H1 (cell line): ENCODE data around the gene MRPS26. TPM values are rescaled to one million over a fixed set of nuclear protein-coding genes. Genes with fewer than 3 reads are reported as not detected.

Source experiments
- CTCF ChIA-PET: fragments of 300-600 bp; sonication (Branson Sonifier 250); formaldehyde crosslinking; loops from one replicate; lab custom pipeline; 2021; ENCODE audit not compliant: partially characterized antibody; lab: Charles Lee
- POLR2A ChIA-PET: fragments of 300-600 bp; sonication (Branson Sonifier 250); formaldehyde crosslinking; loops from one replicate; lab custom pipeline; 2021; ENCODE audit warnings: inconsistent platforms; ENCODE audit not compliant: partially characterized antibody; lab: Charles Lee
- DNase-seq, 2 experiments: peaks; one replicate each; pipeline versions ENCODE4 v3.0.0 to v3.0.0-alpha.2; 2010 to 2022; ENCODE audit warnings: low spot score in 2 of 2, low read depth in 1 of 2, mixed read lengths in 1 of 2
- FAIRE-seq: peaks from 2 replicates; lab custom pipeline; 2011; peaks lifted over from hg19 to GRCh38; lab: Jason Lieb, UNC
- H2AFZ ChIP-seq: 2 replicates; pipeline ENCODE4 v1.8.1; 2012; ENCODE audit warnings: low read length, inconsistent platforms
- H2AK5ac ChIP-seq: 2 replicates; pipeline ENCODE4 v1.6.1; 2013; ENCODE audit warnings: low read depth, low read length
- H2BK120ac ChIP-seq: replicated peaks from 2 replicates; pipeline ENCODE3; 2013; ENCODE audit warnings: low read depth, low read length, inconsistent platforms
- H2BK12ac ChIP-seq: 2 replicates; pipeline ENCODE4 v1.6.1; 2013; ENCODE audit warnings: low read depth, low read length
- H2BK15ac ChIP-seq: 2 replicates; pipeline ENCODE4 v1.6.1; 2013; ENCODE audit warnings: low read length
- H2BK20ac ChIP-seq: 2 replicates; pipeline ENCODE4 v1.6.1; 2013; ENCODE audit warnings: low read length
- H2BK5ac ChIP-seq: 2 replicates; pipeline ENCODE4 v1.6.1; 2013; ENCODE audit warnings: low read depth, low read length
- H3K14ac ChIP-seq: 2 replicates; pipeline ENCODE4 v1.6.1; 2013; ENCODE audit warnings: inconsistent platforms; ENCODE audit not compliant: insufficient read length
- H3K18ac ChIP-seq: 2 replicates; pipeline ENCODE4 v1.6.1; 2013; ENCODE audit warnings: low read length; ENCODE audit errors: extremely low read depth
- H3K23ac ChIP-seq: 2 replicates; pipeline ENCODE4 v1.6.1; 2013; ENCODE audit warnings: inconsistent platforms; ENCODE audit not compliant: insufficient read length
- H3K23me2 ChIP-seq: 2 replicates; pipeline ENCODE4 v1.6.1; 2013; ENCODE audit warnings: low read depth, low read length
- H3K27ac ChIP-seq: 2 replicates; pipeline ENCODE4 v1.6.1; 2011; ENCODE audit warnings: low read depth, low read length, inconsistent platforms
- H3K27me3 ChIP-seq, 4 experiments: replicated peaks in 1 of 4; 1 replicate in 1 of 4; 2 replicates in 3 of 4; pipeline versions ENCODE4 v1.6.1 to v1.8.1; 2011 to 2013; ENCODE audit warnings: low read length in 3 of 4, mild to moderate bottlenecking in 3 of 4, inconsistent platforms in 2 of 4, mixed read lengths in 2 of 4, moderate library complexity in 1 of 4; ENCODE audit not compliant: control insufficient read depth in 3 of 4, insufficient read depth in 3 of 4; ENCODE audit errors: extremely low read depth in 1 of 4
- H3K36me3 ChIP-seq, 4 experiments: 2 replicates each; pipeline versions ENCODE4 v1.6.1 to v1.8.1; 2011 to 2013; ENCODE audit warnings: mild to moderate bottlenecking in 4 of 4, low read length in 3 of 4, moderate library complexity in 2 of 4, control low read depth in 1 of 4, inconsistent platforms in 1 of 4; ENCODE audit not compliant: insufficient read depth in 4 of 4, control insufficient read depth in 2 of 4
- H3K4ac ChIP-seq: replicated peaks from 2 replicates; pipeline ENCODE3; 2013; ENCODE audit warnings: low read length, low read depth, mixed read lengths, inconsistent platforms; ENCODE audit not compliant: insufficient read length
- H3K4me1 ChIP-seq, 4 experiments: replicated peaks in 1 of 4; 1 replicate in 1 of 4; 2 replicates in 3 of 4; pipeline versions ENCODE4 v1.6.1 to v1.8.1; 2011 to 2013; ENCODE audit warnings: low read length in 3 of 4, inconsistent platforms in 2 of 4, mixed read lengths in 1 of 4; ENCODE audit not compliant: insufficient read depth in 4 of 4, control insufficient read depth in 3 of 4
- H3K4me2 ChIP-seq, 2 experiments: 2 replicates each; pipeline versions ENCODE4 v1.6.1 to v1.8.1; 2011 to 2013; ENCODE audit warnings: low read depth in 2 of 2, low read length in 2 of 2, control low read depth in 1 of 2, inconsistent platforms in 1 of 2, mild to moderate bottlenecking in 1 of 2; ENCODE audit not compliant: insufficient read depth in 1 of 2
- H3K4me3 ChIP-seq, 4 experiments: fragments of 200-600, 300-600 bp in 1 of 4; sonication (generic), shearing (Covaris generic), sonication (Bioruptor Twin) in 1 of 4; 2 replicates each; pipeline versions ENCODE4 v1.5.1 to v1.8.1; 2011 to 2016; ENCODE audit warnings: low read length in 4 of 4, low read depth in 3 of 4, control low read depth in 2 of 4, inconsistent platforms in 2 of 4, mild to moderate bottlenecking in 2 of 4, mixed read lengths in 1 of 4, moderate library complexity in 1 of 4; ENCODE audit not compliant: insufficient read depth in 2 of 4; ENCODE audit errors: extremely low read depth in 1 of 4
- H3K56ac ChIP-seq: replicated peaks from 2 replicates; pipeline ENCODE3; 2013; ENCODE audit warnings: low read depth, mild to moderate bottlenecking, mixed read lengths, low read length, inconsistent platforms; ENCODE audit not compliant: insufficient read length
- H3K79me1 ChIP-seq: 2 replicates; pipeline ENCODE4 v1.6.1; 2013; ENCODE audit warnings: low read depth, low read length, control low read depth
- H3K79me2 ChIP-seq, 2 experiments: 2 replicates each; pipeline versions ENCODE4 v1.6.1 to v1.8.1; 2012 to 2013; ENCODE audit warnings: low read length in 2 of 2, mild to moderate bottlenecking in 2 of 2, inconsistent platforms in 1 of 2; ENCODE audit not compliant: insufficient read depth in 2 of 2, control insufficient read depth in 1 of 2
- H3K9ac ChIP-seq, 4 experiments: replicated peaks in 1 of 4; 1 replicate in 1 of 4; 2 replicates in 3 of 4; pipeline versions ENCODE4 v1.6.1 to v1.8.1; 2011 to 2013; ENCODE audit warnings: low read depth in 3 of 4, low read length in 3 of 4, control low read depth in 2 of 4, mild to moderate bottlenecking in 2 of 4, moderate library complexity in 2 of 4, inconsistent platforms in 1 of 4; ENCODE audit errors: extremely low read depth in 1 of 4
- H3K9me3 ChIP-seq, 2 experiments: 2 replicates each; pipeline versions ENCODE4 v1.6.1 to v1.8.1; 2012 to 2013; ENCODE audit warnings: mild to moderate bottlenecking in 2 of 2, moderate library complexity in 2 of 2, control low read depth in 1 of 2, inconsistent platforms in 1 of 2, low read depth in 1 of 2, low read length in 1 of 2, mixed read lengths in 1 of 2; ENCODE audit not compliant: insufficient read depth in 2 of 2
- H4K20me1 ChIP-seq, 2 experiments: replicated peaks in 1 of 2; 2 replicates each; pipeline versions ENCODE3 to v1.8.1; 2011 to 2013; ENCODE audit warnings: inconsistent platforms in 2 of 2, low read length in 2 of 2, mild to moderate bottlenecking in 1 of 2; ENCODE audit not compliant: insufficient read depth in 2 of 2, control insufficient read depth in 1 of 2
- H4K5ac ChIP-seq: 2 replicates; pipeline ENCODE4 v1.6.1; 2013; ENCODE audit warnings: low read length, low read depth, mixed read lengths, inconsistent platforms; ENCODE audit not compliant: insufficient read length
- H4K8ac ChIP-seq: 2 replicates; pipeline ENCODE4 v1.8.0; 2013; ENCODE audit warnings: mild to moderate bottlenecking, moderate library complexity, low read length, inconsistent platforms; ENCODE audit not compliant: insufficient read depth; ENCODE audit errors: extremely low read depth
- H4K91ac ChIP-seq: replicated peaks from 2 replicates; pipeline ENCODE3; 2013; ENCODE audit warnings: low read length, mixed read lengths, inconsistent platforms; ENCODE audit not compliant: insufficient read length
- ASH2L ChIP-seq: fragments of 200-600, 300-600 bp; sonication (generic); IDR thresholded peaks from one replicate; pipeline ENCODE4 v1.7.1; 2017; ENCODE audit warnings: low read length
- BCL11A ChIP-seq, 2 experiments: IDR thresholded peaks; one replicate each; pipeline ENCODE4 v1.6.1; 2011; ENCODE audit warnings: low read depth in 2 of 2, low read length in 2 of 2, mild to moderate bottlenecking in 2 of 2
- CBX8 ChIP-seq: fragments of 300-800, 300-1000 bp; sonication (generic); IDR thresholded peaks from 2 replicates; pipeline ENCODE4 v1.7.1; 2016; ENCODE audit warnings: low read depth, low read length, borderline replicate concordance
- CHD2 ChIP-seq: IDR thresholded peaks from 2 replicates; pipeline ENCODE4 v1.6.1; 2012; ENCODE audit warnings: low read length, improper control_type of control experiment
- EGR1 ChIP-seq: IDR thresholded peaks from 2 replicates; pipeline ENCODE4 v1.6.1; 2011; ENCODE audit warnings: low read depth, low read length, borderline replicate concordance
- GABPA ChIP-seq: IDR thresholded peaks from 2 replicates; pipeline ENCODE4 v1.6.1; 2011; ENCODE audit warnings: mild to moderate bottlenecking, low read length, moderate library complexity, borderline replicate concordance; ENCODE audit not compliant: insufficient read depth
- HDAC6 ChIP-seq: IDR thresholded peaks from one replicate; pipeline ENCODE4 v1.7.1; 2012; ENCODE audit warnings: low read depth, mild to moderate bottlenecking, inconsistent platforms, low read length, moderate library complexity
- TAF1 ChIP-seq: IDR thresholded peaks from 2 replicates; pipeline ENCODE4 v1.6.1; 2011; ENCODE audit warnings: mild to moderate bottlenecking, low read depth, low read length
- WGBS, 2 experiments: shearing (Covaris generic) in 1 of 2; methylation state at CpG; one replicate each; pipeline versions ENCODE4 v1.1.6 to v1.1.7; 2013 to 2015; ENCODE audit warnings: low lambda C conversion rate in 2 of 2, mixed read lengths in 2 of 2, inconsistent platforms in 1 of 2, low coverage in 1 of 2, missing lambda C conversion rate in 1 of 2; ENCODE audit not compliant: insufficient replicate concordance in 2 of 2, insufficient coverage in 1 of 2, insufficient read length in 1 of 2; ENCODE audit errors: extremely low coverage in 1 of 2, missing lambda C conversion rate in 1 of 2; 5-methylcytosine and 5-hydroxymethylcytosine counted together
- long read RNA-seq, 2 experiments: library from RNA in 1 of 2; library from capped mRNA in 1 of 2; stranded (forward); transcript quantifications; one replicate each; pipeline ENCODE4 v2.0.0, GENCODE V29; 2021; ENCODE audit warnings: inconsistent platforms in 1 of 2
- polyA minus RNA-seq, 3 experiments: library from RNA; depleted of rRNA, polyadenylated mRNA; stranded (reverse); fragments of >200 nt; gene quantifications; 1 replicate in 2 of 3; 2 replicates in 1 of 3; pipeline ENCODE4 v1.2.3, GENCODE V29; 2011
- polyA plus RNA-seq, 7 experiments: library from polyadenylated mRNA; depleted of rRNA in 3 of 7; stranded (reverse) in 5 of 7; unstranded in 2 of 7; fragments of >200 nt in 5 of 7; fragments of 200-250 nt in 2 of 7; gene quantifications; 1 replicate in 5 of 7; 2 replicates in 1 of 7; 4 replicates in 1 of 7; pipeline versions ENCODE4 v1.2.1 to v1.2.3, GENCODE V29; 2011 to 2013; ENCODE audit warnings: missing spikeins in 2 of 7, mixed read lengths in 2 of 7
- total RNA-seq: library from RNA; stranded (reverse); fragmentation: NEBNext Ultra II Directional; extraction: Animal tissue kit (Norgen Biotek cat#: 25700); gene quantifications from 2 replicates; pipeline ENCODE4 v1.2.1, GENCODE V29; 2021

MRPS26 gene
- total RNA-seq (100 and 103 TPM in 2 replicates), polyA plus RNA-seq (2011; rRNA removed) (83.6 and 99.2 TPM in 2 replicates), polyA minus RNA-seq (2011; rRNA and poly(A)+ RNA removed) (17.6 and 27.5 TPM in 2 replicates)
- 125 TPM for polyA plus RNA-seq (2011; cell fraction: cytosol; rRNA removed)
- polyA plus RNA-seq (2011; cell fraction: nucleus; rRNA removed): 95.7 TPM
- polyA plus RNA-seq (2012, experiment 1 of 2): 81.4 to 116 TPM (median 109 TPM) in 4 replicates
- 82.9 TPM for polyA plus RNA-seq (2012, experiment 2 of 2)
- 62.7 TPM for polyA plus RNA-seq (2013, experiment 1 of 2)
- 62.2 TPM for polyA plus RNA-seq (2013, experiment 2 of 2)
- 38.5 TPM for polyA minus RNA-seq (2011; cell fraction: cytosol; rRNA and poly(A)+ RNA removed)
- 29.2 TPM for polyA minus RNA-seq (2011; cell fraction: nucleus; rRNA and poly(A)+ RNA removed)
- long read RNA-seq, experiment 1, transcript MRPS26-201 (4 exons, 1,127 nt): major isoform, 9 of 72 reads
- long read RNA-seq, experiment 1, partial matches to known transcripts: 40 of 72 reads
- long read RNA-seq, experiment 1, other reads (novel, unspliced or antisense): 23 of 72 reads
- long read RNA-seq, experiment 2, partial matches to known transcripts: 5 of 5 reads
- long read RNA-seq, experiment 2, other reads (novel, unspliced or antisense): 0 of 5 reads

- H3K14ac ChIP-seq: no peak within 1 kb of the TSS
- no peak for FAIRE-seq
- peak; percentile 63 to 92 for DNase-seq
- no peak within 1 kb of the TSS for H2AK5ac ChIP-seq
- H3K4me1 ChIP-seq: peaks cover 2 to 12% (median 9%) of the 10 kb centered on the region in 4 experiments; a peak in 6 of 7 replicates
- peak within 1 kb of the TSS; percentile 64 to 91 (median 82) for H3K9ac ChIP-seq
- peak within 1 kb of the TSS; percentile 13; the same call in 1 of the 2 replicates for H2AFZ ChIP-seq
- H3K36me3 ChIP-seq: peaks cover 9 to 23% (median 21%) of the 10 kb centered on the region in 4 experiments; a peak in 7 of 8 replicates
- H2BK120ac ChIP-seq: peak within 1 kb of the TSS; percentile 19
- H3K4me2 ChIP-seq: peak within 1 kb of the TSS; percentile 68 to 78
- H2BK5ac ChIP-seq: peak within 1 kb of the TSS; percentile 82
- H4K91ac ChIP-seq: peak within 1 kb of the TSS; percentile 87
- ChIA-PET POLR2A (interaction anchor here (0.7 to 1.8 kb wide), 10 partner anchors 13 to 393 kb away, joined by 3 to 6 read pairs (median 4); partner anchors contain the start of genes ITPA, NOP56 and OXT), CTCF (interaction anchor here (0.6 kb wide), 1 partner anchor 139 kb away, joined by 4 read pairs; no protein-coding TSS in a partner anchor)
- peak within 1 kb of the TSS; percentile 83 for H3K56ac ChIP-seq
- no peak within 1 kb of the TSS for H3K23ac ChIP-seq
- H3K9me3 ChIP-seq: no peaks in the 10 kb centered on the region
- no peaks in the 10 kb centered on the region for H3K27me3 ChIP-seq
- peak within 1 kb of the TSS; percentile 94 for H3K18ac ChIP-seq
- 1% methylated on average over 42 of the region's 104 CpGs; no CpG with 5 or more reads in 1 of the 2 experiments for WGBS, 2 experiments
- H3K79me2 ChIP-seq: peaks cover 0 to 6% of the 10 kb centered on the region in 2 experiments; a peak in 1 of 4 replicates
- 0 out of 2 replicates have a peak within 1 kb of the TSS, but pooled peaks have one; percentile 61 for H2BK15ac ChIP-seq
- H3K79me1 ChIP-seq: peaks cover 5% of the 10 kb centered on the region
- peak within 1 kb of the TSS; percentile 92 for H4K5ac ChIP-seq
- H3K27ac ChIP-seq: peak within 1 kb of the TSS; percentile 67
- peak within 1 kb of the TSS; percentile 96 for H4K8ac ChIP-seq
- H3K4ac ChIP-seq: peak within 1 kb of the TSS; percentile 42
- H3K4me3 ChIP-seq: peak within 1 kb of the TSS; percentile 81 to 99 (median 88)
- H2BK20ac ChIP-seq: peak within 1 kb of the TSS; percentile 6; the same call in 1 of the 2 replicates
- H4K20me1 ChIP-seq: no peaks in the 10 kb centered on the region
- peaks cover 8% of the 10 kb centered on the region for H3K23me2 ChIP-seq
- H2BK12ac ChIP-seq: 0 out of 2 replicates have a peak within 1 kb of the TSS, but pooled peaks have one; percentile 50
- TF ChIP-seq CHD2: no peak
- no peak for TF ChIP-seq CBX8
- no peak for TF ChIP-seq HDAC6
- TF ChIP-seq ASH2L: peak; percentile 43
- TF ChIP-seq TAF1: peak; percentile 64
- TF ChIP-seq BCL11A (IDR thresholded peaks at IDR 0.05; ENCODE audit: low read depth in 2 of 2, low read length in 2 of 2): no peak
- TF ChIP-seq EGR1: no peak
- TF ChIP-seq GABPA: peak; percentile 68; the same call in 1 of the 2 replicates
Observed at GRCh38 chr20:3045816-3046676, at the start of gene MRPS26. TSS of gene MRPS26 (plus strand) at chr20:3046052. CDS start at chr20:3046069, 17 bp downstream.
